Stimulated activated CD4-positive, alpha-beta T cell treated with anti-CD3 and anti-CD28 coated beads, Interleukin-15, amount 100 ng/mL, for 1 hour (primary cell): ENCODE data around the gene AKAP17A.
"Not testable (repeated sequence)": the region's sequence is repeated elsewhere in the genome, so short reads cannot be mapped to it uniquely, and the experiment has no call there.

ENCODE experiments used
- DNase-seq, 2 donors: peaks; one replicate each; pipeline ENCODE4 v3.0.0-alpha.2; 2020; ENCODE audit warnings: low read depth in 1 of 2, low spot score in 1 of 2

Gene AKAP17A, protein sequence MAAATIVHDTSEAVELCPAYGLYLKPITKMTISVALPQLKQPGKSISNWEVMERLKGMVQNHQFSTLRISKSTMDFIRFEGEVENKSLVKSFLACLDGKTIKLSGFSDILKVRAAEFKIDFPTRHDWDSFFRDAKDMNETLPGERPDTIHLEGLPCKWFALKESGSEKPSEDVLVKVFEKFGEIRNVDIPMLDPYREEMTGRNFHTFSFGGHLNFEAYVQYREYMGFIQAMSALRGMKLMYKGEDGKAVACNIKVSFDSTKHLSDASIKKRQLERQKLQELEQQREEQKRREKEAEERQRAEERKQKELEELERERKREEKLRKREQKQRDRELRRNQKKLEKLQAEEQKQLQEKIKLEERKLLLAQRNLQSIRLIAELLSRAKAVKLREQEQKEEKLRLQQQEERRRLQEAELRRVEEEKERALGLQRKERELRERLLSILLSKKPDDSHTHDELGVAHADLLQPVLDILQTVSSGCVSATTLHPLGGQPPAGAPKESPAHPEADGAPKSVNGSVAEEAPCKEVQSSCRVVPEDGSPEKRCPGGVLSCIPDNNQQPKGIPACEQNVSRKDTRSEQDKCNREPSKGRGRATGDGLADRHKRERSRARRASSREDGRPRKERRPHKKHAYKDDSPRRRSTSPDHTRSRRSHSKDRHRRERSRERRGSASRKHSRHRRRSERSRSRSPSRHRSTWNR

DNA sequence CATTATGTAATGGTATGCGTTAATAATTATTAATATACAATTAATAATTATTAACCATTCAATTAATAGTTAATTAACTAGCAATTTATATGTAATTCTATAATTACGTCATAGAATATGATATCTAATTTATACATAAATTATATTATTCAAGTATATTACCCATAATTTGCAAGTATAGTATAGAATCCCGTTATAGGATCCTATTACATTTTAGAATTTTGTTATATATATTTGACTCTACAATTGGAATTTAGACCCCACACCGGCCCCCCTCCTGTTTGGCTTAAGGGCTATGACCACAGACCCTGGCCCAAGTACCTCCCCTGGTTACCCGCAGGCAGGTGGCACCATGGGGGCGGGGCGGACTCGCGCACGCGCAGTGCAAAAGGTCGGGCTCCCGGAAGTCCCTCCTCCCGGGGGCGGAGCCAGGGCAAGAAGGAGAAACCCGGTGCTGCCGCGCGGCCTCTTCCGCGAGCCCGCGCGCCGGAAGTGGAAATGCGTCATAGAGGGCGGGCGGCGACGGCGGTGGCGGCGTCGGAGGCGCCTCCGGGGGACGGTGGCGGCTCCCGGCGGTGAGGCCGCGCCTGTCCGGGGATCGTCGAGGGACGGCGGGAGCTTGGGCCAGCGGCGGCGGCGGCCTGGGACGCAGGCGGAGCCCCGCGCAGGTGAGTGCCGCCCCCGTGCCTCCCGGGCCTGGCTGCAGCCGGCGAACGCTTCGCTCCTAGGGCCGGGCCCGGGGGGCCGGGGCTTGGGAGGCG, at the start of gene AKAP17A:
AKAP17A (plus strand) TSS at position 503 of the 761 bp plus-strand sequence. CDS start 1,859 bp downstream, outside the sequence.
- peak; percentile 98 to 100 for DNase-seq

DNA sequence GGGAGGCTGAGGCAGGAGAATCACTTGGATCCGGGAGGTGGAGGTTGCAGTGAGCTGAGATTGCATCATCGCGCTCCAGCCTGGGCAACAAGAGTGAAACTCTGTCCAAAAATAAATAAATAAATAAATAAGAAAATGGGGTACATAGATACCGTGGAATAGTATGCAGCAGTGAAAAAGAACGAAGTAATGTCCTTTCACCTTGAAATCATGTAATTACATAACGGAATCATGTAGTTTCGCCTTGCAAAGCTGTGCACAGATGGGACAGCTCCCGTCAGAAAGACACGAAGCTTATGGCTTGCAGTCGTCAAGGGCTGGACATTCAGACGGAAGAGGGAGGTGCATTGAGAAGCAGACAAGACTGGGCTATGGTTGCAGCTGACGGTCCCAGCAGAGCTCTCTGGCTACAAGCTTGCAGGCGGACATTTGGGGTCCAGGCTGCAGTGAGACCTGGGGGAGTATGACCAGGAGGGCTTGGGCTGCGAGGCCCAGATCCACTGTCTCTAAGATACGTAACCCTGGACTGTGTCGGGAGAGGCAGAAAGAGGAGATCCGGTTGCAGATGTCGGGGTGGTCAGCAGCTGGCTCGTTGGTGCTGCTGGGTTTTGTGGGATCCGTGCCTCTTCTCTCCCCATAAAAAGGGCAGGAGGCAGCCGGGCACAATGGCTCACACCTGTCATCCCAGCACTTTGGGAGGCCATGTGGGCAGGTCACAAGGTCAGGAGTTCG, 48.2 kb upstream of the AKAP17A start:
- no peak for DNase-seq

DNA sequence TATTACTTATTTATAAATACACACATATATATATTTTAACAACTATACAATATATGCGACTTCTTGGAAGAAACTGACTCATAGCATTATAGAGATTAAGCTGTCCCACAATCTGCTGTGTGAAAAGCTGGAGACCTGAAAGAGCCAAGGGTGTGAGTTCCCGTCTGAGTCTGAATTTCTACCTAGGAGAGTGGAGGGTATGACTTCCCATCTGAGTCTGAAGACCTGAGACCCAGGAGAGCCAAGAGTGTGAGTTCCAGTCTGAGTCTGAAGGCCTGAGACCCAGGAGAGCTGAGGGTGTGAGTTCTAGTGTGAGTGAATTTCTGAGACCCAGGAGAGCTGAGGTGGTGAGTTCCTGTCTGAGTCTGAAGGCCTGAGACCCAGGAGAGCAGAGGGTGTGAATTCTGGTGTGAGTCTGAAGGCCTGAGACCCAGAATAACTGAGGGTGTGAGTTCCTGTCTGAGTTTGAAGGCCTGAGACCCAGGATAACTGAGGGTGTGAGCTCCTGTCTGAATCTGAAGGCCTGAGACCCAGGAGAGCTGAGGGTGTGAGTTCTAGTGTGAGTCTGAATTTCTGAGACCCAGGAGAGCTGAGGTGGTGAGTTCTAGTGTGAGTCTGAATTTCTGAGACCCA, 45.5 kb upstream of the AKAP17A start:
- no peak for DNase-seq

DNA sequence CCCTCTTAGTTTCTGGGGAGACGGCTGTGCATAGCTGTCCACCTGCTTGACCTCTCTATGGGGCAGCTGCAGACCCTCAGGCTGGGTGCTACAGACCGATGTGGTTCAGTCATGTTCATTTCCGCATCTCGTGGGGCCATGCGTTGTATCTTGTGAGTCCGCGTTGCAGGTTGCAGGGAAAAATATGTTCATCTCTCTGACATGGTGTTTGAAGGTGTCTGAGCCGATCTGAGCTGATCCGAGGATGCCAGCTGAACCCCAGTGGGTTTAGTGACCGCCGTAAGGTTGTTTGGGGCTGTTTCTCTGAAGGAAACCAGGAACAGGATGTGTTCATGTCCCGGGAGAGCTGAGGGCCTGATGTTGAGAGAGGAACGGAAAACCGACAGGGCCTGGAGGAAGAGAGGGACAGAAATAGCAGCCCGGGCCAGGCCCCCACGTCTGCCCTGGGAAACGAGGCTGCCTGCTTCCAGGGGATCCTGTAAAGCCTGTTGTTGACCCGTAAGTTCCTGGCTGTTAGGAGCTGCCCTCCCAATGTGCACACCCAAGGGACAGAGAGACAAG, 44.6 kb upstream of the AKAP17A start:
- no peak for DNase-seq

DNA sequence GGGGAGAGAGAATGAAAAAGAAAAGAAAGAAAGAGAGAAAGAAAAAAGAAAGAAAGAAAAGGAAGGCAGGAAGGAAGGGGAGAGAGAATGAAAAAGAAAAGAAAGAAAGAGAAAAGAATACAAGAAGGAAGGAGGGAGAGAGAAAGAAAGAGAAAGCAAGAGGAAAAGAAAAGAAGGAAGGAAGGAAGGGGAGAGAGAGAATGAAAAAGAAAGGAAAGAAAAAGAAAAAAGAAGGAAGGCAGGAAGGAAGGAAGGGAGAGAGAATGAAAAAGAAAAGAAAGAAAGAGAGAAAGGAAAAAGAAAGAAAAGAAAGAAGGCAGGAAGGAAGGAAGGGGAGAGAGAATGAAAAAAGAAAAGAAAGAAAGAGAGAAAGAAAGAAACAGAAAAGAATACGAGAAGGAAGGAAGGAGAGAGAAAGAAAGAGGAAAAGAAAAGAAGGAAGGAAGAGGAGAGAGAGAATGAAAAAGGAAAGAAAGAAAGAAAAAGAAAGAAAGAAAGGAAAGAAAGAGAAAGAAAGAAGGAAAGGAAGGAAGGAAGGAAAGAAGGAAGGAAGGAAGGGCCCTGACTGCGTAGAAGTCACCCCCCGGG, 39.4 kb upstream of the AKAP17A start:
- DNase-seq: no peak

DNA sequence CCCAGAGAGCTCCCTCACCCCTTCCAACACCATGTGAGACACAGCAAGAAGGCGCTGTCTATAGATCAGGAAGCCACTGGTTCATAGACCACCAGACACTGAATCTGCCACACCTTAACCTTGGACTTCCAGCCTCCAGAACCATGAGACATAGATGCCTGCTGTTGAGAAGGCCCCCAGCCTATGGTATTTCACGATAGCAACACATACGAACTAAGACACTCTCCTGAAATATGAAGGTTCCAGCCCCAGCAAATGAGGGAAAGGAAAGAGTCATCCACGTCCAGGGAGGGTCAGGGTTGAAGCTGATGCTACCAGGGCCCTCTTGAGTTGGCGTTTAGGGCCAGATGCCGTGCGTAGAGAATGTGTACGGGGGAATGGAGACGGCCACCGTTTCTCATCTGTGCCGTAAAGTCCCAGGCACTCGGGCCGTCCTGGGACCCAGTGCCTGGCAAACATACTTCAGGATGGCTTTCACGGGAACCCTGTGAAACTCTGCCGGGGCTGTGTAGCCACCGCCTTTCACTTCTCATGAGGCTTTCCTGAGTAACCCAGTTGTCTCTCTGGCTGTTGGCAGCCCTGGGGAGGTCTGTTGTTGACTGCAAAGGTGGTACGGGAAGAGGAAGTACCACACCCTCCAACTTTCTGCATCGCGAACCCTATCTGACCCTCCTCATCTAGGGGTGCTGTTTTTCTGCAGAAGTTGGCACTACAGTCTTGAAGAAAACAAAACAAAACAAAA, 36.8 kb upstream of the AKAP17A start:
- no peak for DNase-seq

DNA sequence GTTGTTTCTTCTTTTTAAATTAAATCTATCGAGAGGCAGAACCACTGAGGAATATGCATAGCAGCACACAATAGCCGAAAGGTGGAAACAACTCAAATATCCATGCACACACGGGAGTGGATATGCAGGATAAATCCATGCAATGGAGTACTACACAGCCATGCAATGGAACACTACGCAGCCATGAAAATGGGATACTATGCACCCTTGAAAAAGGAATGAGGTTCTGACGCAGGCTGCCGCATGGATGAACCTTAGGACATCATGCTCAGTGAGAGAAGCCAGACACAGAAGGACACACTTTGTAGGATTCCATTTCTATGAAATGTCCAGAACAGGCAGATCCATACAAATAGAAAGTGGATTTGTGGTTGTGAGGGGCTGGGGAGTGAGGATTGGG, 36.0 kb upstream of the AKAP17A start:
- DNase-seq: no peak

DNA sequence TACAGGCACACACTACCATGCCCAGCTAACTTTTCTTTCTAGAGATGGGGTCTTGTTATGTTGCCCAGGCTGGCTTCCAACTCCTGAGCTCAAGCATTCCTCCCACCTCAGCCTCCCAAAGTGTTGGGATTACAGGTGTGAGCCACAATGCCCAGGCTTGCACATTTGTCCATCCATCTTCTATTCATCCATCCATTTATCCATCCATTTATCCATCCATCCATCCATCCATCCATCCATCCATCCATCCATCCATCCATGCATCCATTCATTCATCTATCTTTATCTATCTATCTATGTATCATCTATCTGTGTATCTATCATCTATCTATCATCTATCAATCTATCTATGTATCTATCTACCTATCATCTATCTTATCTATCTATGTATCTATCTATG, 34.0 kb upstream of the AKAP17A start:
- DNase-seq: not testable (repeated sequence)

DNA sequence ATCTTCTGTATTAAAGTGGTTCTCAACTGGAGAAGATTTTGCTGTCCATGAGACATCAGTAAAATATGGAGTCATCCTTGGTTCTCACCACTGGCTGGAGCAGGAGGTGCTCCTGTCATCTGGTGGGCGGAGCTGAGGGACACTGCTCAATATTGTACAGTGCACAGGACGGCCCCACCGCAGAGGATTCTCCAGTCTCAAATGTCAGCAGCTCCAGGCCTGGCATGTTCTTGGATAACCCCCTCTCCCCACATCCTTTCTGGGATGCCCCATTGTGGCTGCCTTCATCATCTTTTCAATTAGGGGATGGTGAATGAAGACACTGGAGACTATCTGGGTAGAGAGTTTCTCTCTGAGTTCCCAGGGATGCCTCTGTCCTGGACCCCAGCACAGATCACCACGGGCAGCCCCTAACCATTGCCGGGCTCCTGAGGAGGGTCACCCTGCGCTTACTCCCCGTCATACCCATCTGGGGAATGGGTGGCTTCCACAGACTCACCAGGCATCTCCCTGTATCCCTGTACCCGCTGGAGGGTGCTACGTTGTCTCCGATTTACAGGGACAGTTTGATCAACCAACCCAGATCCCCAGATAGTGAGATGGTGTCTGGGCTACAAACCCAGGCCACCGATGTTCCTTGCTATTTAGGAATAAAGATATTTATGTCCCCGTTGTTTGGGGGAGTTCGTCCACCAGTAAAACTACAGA, 32.5 kb upstream of the AKAP17A start:
- DNase-seq: no peak

DNA sequence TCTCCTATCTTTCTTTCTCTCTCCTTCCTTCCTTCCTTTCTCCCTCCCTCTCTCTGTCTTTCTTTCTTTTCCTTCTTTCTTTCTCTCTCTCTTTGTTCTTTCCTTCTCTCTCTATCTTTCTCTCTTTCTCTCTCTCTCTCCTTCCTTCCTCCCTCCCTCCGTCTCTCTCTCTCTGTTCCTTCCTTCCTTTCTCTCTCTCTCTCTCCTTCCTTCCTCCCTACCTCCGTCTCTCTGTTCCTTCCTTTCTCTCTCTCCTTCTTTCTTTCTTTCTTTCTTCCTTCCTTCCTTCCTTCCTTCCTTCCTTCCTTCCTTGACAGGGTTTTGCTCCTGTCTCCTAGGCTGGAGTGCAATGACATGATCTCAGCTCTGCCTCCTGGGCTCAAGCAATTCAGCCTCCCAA, 30.2 kb upstream of the AKAP17A start:
- no peak for DNase-seq

DNA sequence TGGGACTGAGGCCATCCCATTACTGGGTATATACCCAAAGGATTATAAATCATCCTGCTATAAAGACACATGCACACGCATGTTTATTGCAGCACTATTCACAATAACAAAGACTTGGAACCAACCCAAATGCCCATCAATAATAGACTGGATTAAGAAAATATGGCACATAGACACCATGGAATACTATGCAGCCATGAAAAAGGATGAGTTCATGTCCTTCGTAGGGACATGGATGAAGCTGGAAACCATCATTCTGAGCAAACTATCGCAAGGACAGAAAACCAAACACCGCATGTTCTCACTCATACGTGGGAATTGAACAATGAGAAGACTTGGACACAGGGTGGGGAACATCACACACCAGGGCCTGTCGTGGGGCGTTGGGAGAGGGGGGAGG, 27.3 kb upstream of the AKAP17A start:
- DNase-seq: not testable (repeated sequence)

DNA sequence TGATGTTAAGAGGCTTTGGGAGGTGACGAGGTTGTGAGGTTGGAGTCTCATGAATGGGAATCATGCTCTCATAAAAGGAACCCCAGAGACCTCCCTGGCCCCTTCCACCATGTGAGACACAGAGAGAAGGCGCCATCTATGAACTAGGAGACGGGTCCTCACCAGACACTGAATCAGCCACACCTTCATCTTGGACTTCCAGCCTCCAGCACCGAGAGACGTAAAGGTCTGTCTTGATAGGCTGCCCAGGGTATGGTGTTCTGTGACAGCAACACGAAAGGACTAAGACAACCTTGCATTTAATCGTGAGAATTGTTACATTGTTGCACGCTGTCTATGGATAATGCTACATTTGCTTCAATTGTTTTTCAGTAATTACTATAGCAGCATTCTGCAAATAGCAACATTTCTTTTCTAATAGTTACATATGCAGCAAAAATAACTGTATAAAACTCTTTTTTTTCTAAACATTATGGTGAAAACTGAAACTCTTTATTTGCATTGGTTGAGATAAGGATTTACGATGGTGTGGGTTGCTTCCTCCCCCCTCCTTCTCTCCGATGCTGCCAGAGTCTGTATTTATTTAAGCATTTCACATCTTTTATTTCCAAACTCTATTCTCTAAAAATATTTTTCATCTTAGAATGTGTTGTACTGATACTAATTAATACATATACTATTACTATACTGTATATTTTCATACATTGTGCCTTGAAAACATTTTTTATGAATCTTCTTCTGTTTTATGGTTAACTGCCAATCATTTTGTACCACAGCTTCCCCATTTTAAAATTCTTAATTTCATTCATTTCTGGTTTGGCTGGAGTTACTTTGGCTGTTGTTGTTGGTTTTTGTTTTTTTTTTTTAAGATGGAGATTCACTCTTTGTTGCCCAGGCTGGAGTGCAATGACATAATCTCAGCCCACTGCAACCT, 26.4 kb upstream of the AKAP17A start:
- DNase-seq: no peak

DNA sequence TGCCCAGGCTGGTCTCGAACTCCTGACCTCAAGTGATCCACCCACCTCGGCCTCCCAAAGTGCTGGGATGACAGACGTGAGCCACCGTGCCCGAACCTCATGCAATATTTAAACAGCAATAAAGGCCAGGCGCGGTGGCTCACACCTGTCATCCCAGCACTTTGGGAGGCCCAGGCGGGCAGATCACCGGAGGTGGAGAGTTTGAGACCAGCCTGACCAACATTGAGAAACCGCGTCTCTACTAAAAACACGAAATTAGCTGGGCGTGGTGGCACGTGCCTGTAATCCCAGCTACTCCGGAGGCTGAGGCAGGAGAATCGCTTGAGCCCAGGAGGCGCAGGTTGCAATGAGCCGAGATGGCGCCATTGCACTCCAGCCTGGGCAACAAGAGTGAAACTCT, 17.2 kb upstream of the AKAP17A start:
- not testable (repeated sequence) for DNase-seq

DNA sequence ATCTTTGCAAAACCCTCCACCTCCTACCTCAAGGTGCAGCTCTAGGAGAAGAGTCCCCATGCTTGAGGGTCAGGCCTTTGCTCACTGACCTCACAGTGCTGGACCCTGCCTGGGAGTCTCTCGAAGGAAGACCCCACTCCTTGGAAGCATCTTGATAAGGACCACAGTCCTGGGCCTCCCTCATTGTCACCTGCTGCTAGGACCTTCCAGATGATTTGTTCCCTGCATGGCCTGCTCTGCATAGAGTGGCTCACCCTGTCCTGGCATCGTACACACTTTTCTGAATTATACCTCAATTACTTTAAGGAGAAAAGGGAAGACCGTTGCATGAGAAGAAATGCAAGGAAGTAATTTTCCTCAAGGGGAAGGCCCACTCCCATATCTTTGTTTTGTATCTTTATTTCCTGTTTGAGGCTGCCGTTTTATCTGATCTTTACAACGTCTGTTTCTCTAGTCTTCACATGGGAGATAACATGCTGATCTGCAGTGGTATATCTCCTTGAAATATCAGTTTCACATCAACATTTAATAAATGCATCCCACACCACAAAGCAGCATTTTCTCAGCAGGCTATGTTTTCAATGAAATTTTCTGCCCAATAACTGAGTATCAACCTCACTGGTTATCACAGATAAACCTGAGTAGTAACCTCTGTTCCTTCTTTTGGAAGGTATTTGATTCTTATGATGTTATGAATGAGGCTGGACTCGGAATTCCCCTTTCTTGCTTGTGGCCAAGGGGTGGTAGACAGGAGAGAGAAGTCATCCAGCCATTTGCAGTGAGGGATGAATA, 15.0 kb upstream of the AKAP17A start:
- no peak for DNase-seq

DNA sequence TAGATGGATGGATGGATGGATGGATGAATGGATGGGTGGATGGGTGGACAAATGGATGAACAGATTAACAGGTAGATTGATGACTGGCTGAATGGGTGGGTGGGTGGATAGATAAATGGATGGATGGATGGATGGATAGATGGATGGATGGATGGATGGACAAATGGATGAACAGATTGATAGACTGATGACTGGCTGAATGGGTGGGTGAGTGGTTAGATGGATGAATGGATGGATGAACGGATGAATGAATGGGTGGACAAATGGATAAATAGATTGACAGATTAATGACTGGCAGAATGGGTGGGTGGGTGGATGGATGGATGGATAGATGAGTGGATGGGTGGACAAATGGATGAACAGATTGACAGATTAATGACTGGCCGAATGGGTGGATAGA, 13.6 kb upstream of the AKAP17A start:
- no peak for DNase-seq

DNA sequence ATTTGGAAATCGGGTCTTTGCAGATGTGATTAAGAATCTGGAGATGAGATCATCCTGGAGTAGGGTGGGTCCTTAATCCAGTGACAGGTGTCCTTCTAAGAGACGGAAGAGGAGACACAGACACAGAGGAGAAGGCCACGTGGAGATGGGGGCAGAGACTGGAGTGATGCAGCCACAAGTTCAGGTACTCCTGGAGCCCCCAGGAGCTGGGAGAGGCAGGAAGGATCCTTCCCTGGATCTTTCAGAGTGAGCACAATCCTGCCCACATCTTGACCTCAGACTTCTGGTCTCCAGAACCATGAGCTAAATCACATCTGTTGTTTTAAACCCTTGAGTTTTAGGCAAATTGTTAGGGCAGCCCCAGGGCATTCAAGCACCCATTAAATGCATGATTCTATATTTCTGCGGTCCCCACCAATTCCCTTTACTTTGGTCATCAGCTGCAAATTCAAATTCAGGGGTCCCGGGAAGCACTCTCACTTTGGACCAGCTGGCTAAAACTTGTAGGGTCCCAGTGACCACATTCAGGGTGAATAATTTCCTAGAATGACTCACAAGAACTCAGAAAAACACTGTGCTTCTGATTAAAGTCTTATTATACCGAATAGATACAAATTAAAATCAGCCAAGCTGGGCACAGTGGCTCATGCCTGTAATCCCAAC, 12.8 kb upstream of the AKAP17A start:
- no peak for DNase-seq
